GM18861 (cell line): ENCODE data around the gene OR52A1.

ENCODE experiments used
- ATAC-seq: cut with Tn5 transposase; IDR thresholded peaks from one replicate; pipeline ENCODE4 v1.9.1; 2021; ENCODE audit not compliant: unreplicated experiment

The OR52A1 gene

DNA sequence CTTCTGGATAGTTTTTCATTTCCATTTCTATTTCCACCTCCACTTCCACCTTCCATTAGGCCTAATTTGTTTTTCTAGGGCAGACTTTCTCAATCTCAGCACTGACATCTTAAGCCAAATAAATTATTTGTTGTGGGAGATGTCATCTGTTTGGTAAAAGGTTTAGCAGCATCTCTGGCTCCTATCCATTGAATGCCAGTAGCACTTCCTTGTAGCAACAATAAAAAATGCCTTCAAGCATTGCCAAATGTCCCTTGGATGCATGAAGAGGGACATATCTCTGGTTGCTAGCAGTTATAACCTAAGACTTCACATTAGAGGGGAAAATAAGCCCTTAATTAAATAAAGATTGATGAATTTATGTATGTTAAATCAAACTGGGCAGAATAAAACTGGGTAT, 18.3 kb downstream of the OR52A1 start:
- no peak for ATAC-seq

DNA sequence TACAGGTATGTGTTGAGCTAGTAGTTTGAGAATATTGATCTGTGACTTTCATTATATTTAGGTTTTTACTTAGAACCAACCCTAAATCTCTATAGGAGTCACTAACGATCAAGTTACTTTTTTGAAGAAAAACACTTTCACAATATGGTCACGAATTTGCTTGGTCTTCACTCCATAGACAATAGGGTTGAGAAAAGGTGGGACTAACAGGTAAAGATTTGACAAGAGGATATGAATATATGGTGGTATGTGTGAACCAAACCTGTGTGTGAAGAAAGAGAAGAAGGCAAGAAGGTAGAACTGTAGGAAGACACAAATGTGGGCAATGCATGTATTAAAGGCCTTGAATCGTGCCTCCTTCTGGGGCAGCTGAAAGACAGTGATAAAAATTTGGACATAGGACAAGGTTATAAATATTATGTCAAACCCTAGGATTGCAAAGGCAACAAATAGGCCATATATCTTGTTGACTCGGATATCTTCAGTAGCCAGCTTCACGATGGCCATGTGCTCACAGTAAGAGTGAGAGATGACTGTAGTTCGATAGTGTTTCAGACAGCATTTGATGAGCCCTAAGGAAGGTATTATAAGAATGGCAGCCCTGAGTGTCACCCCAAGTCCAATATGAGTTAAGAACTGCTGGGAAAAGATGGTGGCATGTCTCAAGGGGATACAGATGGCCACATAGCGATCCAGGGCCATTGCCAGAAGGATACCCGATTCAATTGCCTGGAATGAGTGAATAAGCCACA, 22.8 kb downstream of the OR52A1 start:
- ATAC-seq: no peak

DNA sequence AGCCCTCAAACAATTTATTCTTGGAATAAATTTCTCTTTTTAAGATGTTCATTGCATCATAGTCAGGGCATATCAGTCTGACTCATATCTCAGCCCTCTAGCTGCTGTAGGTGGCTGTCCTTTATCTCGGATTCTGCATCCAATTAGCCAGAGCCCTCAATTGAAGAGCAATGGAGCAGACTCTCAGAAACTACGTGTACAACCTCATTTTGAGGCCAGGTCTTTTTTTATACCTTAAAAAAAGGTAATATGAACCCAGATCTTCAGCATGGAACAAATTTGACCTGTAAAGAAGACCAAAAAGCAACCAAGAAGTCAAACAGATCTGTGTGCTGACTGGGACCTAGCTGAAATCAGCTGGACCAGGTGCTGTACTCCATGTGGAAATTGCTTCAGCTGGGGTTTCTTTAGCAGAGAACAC, 25.1 kb downstream of the OR52A1 start:
- ATAC-seq: no peak

DNA sequence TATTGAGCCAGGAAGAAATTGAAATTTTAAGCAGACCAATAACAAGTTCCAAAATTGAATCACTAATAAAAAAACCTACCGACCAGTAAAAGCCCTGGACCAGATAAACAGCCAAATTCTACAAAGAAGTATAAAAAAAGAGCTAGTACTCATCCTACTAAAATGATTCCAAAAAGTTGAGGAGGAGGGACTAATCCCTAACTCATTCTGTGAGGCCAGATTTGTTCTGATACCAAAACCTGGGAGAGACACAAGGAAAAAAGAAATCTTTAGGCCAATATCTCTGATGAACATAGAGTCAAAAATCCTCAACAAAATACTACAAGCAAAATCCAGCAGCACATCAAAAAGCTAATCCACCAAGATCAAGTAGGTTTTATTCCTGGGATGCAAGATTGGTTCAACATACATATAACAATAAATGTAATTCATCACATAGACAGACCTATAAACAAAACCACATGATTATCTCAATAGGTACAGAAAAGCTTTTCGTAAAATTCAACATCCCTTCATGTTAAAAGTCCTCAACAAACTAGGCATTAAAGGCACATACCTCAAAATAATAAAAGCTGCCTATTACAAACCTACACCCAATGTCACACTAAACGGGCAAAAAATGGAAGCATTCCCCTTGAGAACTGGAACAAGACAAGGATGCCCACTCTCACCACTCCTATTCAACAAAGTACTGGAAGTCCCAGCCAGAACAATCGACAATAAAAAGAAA, 29.5 kb downstream of the OR52A1 start:
- ATAC-seq: no peak

DNA sequence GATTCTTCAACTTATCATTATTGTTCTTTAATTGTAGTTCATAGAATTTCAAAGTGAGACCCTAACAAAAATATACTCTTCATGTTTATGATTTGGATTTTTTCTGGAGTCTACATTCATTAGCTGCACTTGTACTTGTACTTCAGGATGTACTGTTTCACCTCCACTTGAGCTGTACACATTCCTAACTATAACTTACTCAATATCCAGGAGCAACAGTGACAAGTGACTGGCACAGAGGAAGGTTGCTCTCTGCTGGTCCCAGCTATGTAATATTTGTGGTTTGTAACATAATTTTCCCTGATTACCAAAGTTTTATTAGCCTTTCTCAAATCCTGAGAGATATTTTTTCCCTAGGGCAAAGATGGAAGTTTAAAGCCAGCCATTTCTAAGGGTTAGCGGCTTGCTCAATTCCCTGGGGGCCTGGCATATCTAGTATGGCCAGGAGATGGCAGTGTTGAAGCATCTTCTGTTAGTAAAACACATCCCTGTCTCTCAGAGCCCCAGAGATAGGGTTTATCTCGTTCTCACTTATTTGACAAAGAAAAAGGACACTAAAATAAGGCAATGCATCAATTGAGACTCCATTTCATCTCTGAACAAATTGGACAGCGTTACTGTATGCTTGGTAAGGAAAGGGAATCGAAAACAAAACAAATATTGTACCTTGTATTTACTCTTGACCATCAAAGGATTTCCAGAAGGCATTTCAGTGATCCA, 30.6 kb downstream of the OR52A1 start:
- peak; percentile 87 for ATAC-seq

DNA sequence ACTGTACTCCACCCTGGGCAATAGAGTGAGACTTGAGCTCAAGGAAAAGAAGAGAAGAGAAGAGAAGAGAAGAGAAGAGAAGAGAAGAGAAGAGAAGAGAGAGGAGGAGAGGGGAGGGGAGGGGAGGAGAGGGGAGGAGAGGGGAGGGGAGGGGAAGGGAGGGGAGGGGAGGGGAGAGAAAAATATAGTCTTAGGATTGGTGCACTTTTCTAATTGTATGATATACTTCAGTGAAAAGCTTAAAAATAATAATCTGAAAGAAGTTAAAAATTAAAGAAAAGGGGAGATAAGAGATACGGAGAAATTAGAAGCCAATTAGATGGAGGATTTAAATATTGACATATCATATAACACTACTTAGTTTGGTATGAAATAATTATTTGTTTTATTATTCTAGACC, 35.7 kb downstream of the OR52A1 start:
- no peak for ATAC-seq

DNA sequence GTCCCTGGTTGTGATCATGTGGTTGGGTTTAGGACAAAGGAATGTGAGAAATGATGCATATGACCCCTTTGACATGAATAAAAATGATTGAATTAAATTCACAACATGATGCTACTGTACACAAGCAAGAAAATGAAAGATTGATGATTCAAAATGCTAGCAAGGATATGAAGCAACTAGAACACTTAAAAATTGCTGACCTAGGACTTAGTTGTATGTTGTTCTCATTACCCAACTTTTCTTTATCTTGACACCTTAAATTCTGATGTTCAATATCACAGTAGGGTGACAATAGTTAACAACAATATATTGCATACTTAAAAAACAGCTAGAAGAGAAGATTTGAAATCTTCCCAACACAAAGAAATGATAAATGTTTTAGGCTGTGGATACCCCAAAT, 37.0 kb downstream of the OR52A1 start:
- ATAC-seq: no peak

DNA sequence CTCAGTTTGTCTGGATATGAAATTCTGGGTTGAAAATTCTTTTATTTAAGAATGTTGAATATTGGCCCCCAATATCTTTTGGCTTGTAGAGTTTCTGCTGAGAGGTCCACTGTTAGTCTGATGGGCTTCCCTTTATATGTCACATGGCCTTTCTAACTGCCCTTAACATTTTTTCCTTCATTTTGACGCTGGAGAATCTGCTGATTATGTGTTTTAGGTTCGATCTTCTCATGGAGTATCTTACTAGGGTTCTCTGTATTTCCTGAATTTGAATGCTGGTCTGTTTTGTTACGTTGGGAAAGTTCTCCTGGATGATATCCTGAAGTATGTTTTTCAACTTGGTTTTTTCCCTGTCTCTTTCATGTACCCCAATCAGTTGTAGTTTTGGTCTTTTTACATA, 39.2 kb downstream of the OR52A1 start:
- no peak for ATAC-seq

DNA sequence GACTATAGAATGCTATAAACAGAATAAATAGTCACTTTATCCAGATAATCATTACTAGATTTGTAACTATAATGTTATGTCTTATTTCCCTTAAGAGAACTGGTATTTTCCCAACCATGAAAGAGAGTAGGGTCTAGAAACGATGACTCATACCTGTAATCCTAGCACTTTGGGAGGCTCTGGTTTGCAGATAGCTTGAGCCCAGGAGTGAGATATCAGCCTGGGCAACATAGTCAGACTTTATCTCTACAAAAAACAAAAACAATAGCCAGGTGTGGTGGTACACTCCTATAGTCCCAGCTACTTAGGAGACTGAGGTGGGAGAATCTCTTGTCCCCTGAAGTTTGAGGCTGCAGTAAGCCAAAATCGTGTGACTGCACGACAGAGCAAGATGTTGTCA, 47.3 kb downstream of the OR52A1 start:
- no peak for ATAC-seq

DNA sequence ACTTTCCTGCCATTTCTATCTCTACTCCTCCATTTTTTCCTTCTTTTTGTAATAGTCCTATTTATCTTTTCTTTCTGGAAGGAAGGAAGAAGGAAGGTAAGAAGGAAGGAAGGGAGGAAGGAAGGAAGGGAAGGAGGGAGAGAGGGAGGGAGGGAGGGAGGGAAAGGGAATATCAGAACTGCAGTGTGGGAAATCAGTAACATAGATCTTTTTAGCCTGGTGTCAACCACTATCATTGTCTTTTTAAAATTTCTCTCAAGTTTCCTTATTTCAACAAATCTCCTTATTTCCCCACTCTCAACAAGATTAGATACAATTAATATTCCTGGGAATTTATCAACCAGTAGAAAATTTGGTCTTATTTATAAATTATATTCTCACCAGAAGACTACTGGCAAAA, 51.5 kb downstream of the OR52A1 start:
- ATAC-seq: no peak

DNA sequence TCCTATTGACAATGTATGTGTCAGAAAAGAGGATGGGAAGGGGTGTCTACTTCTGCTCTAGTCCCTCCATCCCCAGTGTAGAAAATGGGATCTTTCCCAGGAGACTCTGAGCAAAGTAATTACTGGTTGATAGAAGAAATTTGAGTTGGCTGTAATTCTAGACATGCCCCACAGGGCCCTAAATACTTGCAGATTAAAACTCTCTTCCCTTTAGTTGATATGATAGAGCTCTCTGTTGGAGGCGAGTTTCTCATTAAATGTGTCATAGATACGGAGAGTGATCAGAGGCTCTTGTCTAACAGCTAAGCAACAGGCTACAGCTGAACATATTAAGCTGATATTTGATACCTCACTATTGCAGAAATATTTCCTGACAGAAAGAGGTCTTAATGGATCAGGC, 52.3 kb downstream of the OR52A1 start:
- ATAC-seq: no peak

DNA sequence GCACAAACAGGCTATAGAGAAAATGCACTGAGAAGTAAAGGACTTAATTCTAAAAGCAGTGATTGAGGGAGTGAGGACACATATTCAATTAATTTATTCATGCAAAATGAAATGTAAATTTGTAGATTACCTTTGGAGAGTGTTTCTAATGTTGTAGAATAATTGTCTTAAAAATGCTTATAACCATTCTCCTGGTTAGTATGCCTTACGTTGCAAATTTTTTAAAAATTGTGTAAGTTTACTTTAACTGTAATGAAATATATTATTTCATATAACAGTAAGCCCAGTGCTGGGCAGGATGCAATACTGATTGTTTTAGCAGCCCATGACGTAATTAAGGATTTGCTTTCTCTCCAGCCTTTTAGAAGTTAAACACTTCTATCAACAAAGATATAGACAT, 58.5 kb downstream of the OR52A1 start:
- no peak for ATAC-seq
